Upper lobe of left lung (tissue), 4 donors: ENCODE results near the gene NBPF4.

ENCODE experiments used
- EP300 ChIP-seq, 4 donors: sonication (generic); formaldehyde crosslinking; IDR thresholded peaks; one replicate each; pipeline ENCODE4 v1.5.1; 2017; ENCODE audit warnings: antibody characterized with exemption in 4 of 4, control low read depth in 2 of 4
- POLR2A ChIP-seq, 4 donors: fragments of 450-650 bp; IDR thresholded peaks; one replicate each; pipeline ENCODE4 v1.5.1; 2016 to 2017; ENCODE audit warnings: antibody characterized with exemption in 4 of 4, mild to moderate bottlenecking in 2 of 4
- POLR2AphosphoS5 ChIP-seq, 2 donors: sonication (generic); formaldehyde crosslinking; IDR thresholded peaks; one replicate each; pipeline ENCODE4 v1.5.1; 2017; ENCODE audit warnings: antibody characterized with exemption in 2 of 2
- TF ChIP-seq, protein P1 (sequence below), 6 experiments: fragments of 450-650 bp in 4 of 6; fragments of 200-600 bp in 2 of 6; sonication (generic) in 2 of 6; IDR thresholded peaks; one replicate each; pipeline ENCODE4 v1.5.1; 2016 to 2019; ENCODE audit warnings: antibody characterized with exemption in 6 of 6

DNA sequence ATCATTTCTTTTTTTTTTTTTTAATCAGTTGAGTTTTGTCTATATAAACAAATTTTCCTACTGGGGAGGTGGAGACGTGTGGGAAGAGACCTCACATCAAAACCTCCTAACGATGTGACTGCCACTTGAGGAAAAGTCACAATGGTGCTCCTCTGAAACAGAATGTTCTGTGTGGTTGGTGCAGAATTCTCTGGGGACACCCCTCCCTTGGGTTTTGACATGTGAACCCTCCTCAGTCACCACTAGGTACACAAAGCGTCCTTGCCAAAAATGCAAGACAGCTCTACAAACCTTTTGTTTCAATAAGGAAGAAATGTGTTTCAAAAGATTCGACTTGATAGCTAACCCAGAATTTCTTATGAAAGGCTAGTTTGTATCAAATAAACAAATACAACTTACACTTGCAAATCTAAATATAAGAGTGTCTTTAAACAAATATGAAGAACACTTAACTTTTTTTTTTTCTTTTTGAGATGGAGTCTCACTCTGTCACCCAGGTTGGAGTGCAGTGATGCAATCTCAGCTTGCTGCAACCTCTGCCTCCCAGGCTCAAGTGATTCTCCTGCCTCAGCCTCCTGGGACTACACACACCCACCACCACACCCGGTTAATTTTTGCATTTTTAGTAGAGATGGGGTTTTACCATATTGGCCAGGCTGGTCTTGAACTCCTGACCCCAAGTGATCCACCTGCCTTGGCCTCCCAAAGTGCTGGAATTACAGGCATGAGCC lies 53.0 kb downstream of the NBPF4 start:
- TF ChIP-seq, protein P1, sequence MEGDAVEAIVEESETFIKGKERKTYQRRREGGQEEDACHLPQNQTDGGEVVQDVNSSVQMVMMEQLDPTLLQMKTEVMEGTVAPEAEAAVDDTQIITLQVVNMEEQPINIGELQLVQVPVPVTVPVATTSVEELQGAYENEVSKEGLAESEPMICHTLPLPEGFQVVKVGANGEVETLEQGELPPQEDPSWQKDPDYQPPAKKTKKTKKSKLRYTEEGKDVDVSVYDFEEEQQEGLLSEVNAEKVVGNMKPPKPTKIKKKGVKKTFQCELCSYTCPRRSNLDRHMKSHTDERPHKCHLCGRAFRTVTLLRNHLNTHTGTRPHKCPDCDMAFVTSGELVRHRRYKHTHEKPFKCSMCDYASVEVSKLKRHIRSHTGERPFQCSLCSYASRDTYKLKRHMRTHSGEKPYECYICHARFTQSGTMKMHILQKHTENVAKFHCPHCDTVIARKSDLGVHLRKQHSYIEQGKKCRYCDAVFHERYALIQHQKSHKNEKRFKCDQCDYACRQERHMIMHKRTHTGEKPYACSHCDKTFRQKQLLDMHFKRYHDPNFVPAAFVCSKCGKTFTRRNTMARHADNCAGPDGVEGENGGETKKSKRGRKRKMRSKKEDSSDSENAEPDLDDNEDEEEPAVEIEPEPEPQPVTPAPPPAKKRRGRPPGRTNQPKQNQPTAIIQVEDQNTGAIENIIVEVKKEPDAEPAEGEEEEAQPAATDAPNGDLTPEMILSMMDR (IDR thresholded peaks at IDR 0.05), result no peak
- TF ChIP-seq POLR2AphosphoS5 (IDR thresholded peaks at IDR 0.05) (peak in 1 of 2 donors; percentile 26), POLR2A (IDR thresholded peaks at IDR 0.05) (no peak), EP300 (IDR thresholded peaks at IDR 0.05) (peak in 2 of 4 donors; percentile 27 to 60)
